ENCODE measurements around the gene CDC14A. TPM values are rescaled to one million over a fixed set of nuclear protein-coding genes. Genes with fewer than 3 reads are reported as not detected.

CDC14A gene
- total RNA-seq, 1 experiment from 2014 or later: 11.1 TPM

- TF ChIP-seq MXD4 (CRISPR knock-in tag; IDR thresholded peaks at IDR 0.05; ENCODE audit: borderline replicate concordance) (no peak), SMAD3 (CRISPR knock-in tag; IDR thresholded peaks at IDR 0.05; ENCODE audit: borderline replicate concordance) (no peak), IRF1 (CRISPR knock-in tag; IDR thresholded peaks at IDR 0.05) (no peak), SP1 (CRISPR knock-in tag; conservative IDR thresholded peaks at IDR 0.05) (0 out of 2 replicates have a peak, but pooled peaks have one; percentile 44), ZBTB21 (CRISPR knock-in tag; IDR thresholded peaks at IDR 0.05; ENCODE audit: borderline replicate concordance) (no peak; the same call in 1 of the 2 replicates), CREB1 (CRISPR knock-in tag; IDR thresholded peaks at IDR 0.05) (no peak), ZNF532 (CRISPR knock-in tag; IDR thresholded peaks at IDR 0.05; ENCODE audit: borderline replicate concordance) (no peak), ZNF512 (CRISPR knock-in tag; IDR thresholded peaks at IDR 0.05; ENCODE audit: borderline replicate concordance) (no peak), ZNF232 (CRISPR knock-in tag; IDR thresholded peaks at IDR 0.05) (no peak), ZNF219 (CRISPR knock-in tag; IDR thresholded peaks at IDR 0.05; ENCODE audit: borderline replicate concordance) (no peak), GTF2I (CRISPR knock-in tag; conservative IDR thresholded peaks at IDR 0.05) (no peak), USF1 (CRISPR knock-in tag; IDR thresholded peaks at IDR 0.05) (0 out of 2 replicates have a peak, but pooled peaks have one; percentile 8), ETV6 (CRISPR knock-in tag; IDR thresholded peaks at IDR 0.05) (peak; percentile 54), USF2 (CRISPR knock-in tag; IDR thresholded peaks at IDR 0.05) (no peak), ERG (CRISPR knock-in tag; IDR thresholded peaks at IDR 0.05) (no peak), ESRRA (CRISPR knock-in tag; IDR thresholded peaks at IDR 0.05; ENCODE audit: borderline replicate concordance) (no peak), NFE2L1 (CRISPR knock-in tag; IDR thresholded peaks at IDR 0.05) (no peak), ZNF396 (CRISPR knock-in tag; IDR thresholded peaks at IDR 0.05; ENCODE audit: borderline replicate concordance) (no peak), ZNF263 (CRISPR knock-in tag; IDR thresholded peaks at IDR 0.05; ENCODE audit: low read depth) (peak; percentile 84; the same call in 1 of the 2 replicates), ZNF423 (CRISPR knock-in tag; IDR thresholded peaks at IDR 0.05) (no peak), KAT7 (CRISPR knock-in tag; IDR thresholded peaks at IDR 0.05; ENCODE audit: borderline replicate concordance) (no peak; the same call in 1 of the 2 replicates), IRF2 (CRISPR knock-in tag; IDR thresholded peaks at IDR 0.05; ENCODE audit: borderline replicate concordance, low read depth) (no peak), E2F5 (CRISPR knock-in tag; IDR thresholded peaks at IDR 0.05) (no peak), E2F4 (CRISPR knock-in tag; IDR thresholded peaks at IDR 0.05; ENCODE audit: borderline replicate concordance, low read depth) (no peak), ATF2 (CRISPR knock-in tag; IDR thresholded peaks at IDR 0.05; ENCODE audit: borderline replicate concordance, low read depth) (no peak)
Observed at GRCh38 chr1:100352267-100353070, at the start of gene CDC14A (continued).
